Prostate gland (tissue), 2 donors: ENCODE measurements around the gene LIG3.

Experiments
- CTCF ChIP-seq, 4 experiments: fragments of 200-600 bp in 2 of 4; fragments of 450-650 bp in 2 of 4; sonication (generic) in 2 of 4; IDR thresholded peaks; 1 replicate in 3 of 4; 2 replicates in 1 of 4; pipeline ENCODE4 v1.5.1; 2016 to 2019; ENCODE audit warnings: antibody characterized with exemption in 4 of 4, mild to moderate bottlenecking in 2 of 4, moderate library complexity in 2 of 4
- POLR2A ChIP-seq: fragments of 450-650 bp; IDR thresholded peaks from one replicate; pipeline ENCODE4 v1.6.1; 2016; ENCODE audit warnings: antibody characterized with exemption, mild to moderate bottlenecking
- POLR2AphosphoS5 ChIP-seq: sonication (generic); formaldehyde crosslinking; IDR thresholded peaks from one replicate; pipeline ENCODE4 v1.6.1; 2017; ENCODE audit warnings: antibody characterized with exemption

GRCh38 chr17:35057332-35057915 lies 77.1 kb downstream of the LIG3 start:
- TF ChIP-seq CTCF (IDR thresholded peaks at IDR 0.05): no peak
- peak; percentile 53 for TF ChIP-seq POLR2AphosphoS5
- no peak for TF ChIP-seq POLR2A
